ENCODE data around the gene DNAJB2.

- TF ChIP-seq RAD21 (conservative IDR thresholded peaks at IDR 0.05 in 1 of 2, IDR thresholded peaks at IDR 0.05 in 1 of 2) (no peak), HMGXB4 (CRISPR knock-in tag; IDR thresholded peaks at IDR 0.05; ENCODE audit: borderline replicate concordance) (no peak), POLR2A (IDR thresholded peaks at IDR 0.05; ENCODE audit: low read length) (no peak)
Measured at GRCh38 chr2:219266232-219266631, 12.9 kb upstream of the DNAJB2 start.

All from A549 (cell line).